ENCODE results near the gene IGF2R. TPM values are rescaled to one million over a fixed set of nuclear protein-coding genes. Genes with fewer than 3 reads are reported as not detected.

IGF2R gene
- total and polyA plus RNA-seq, 9 donors, result 29.3 to 116 (median 49.2) TPM

DNA sequence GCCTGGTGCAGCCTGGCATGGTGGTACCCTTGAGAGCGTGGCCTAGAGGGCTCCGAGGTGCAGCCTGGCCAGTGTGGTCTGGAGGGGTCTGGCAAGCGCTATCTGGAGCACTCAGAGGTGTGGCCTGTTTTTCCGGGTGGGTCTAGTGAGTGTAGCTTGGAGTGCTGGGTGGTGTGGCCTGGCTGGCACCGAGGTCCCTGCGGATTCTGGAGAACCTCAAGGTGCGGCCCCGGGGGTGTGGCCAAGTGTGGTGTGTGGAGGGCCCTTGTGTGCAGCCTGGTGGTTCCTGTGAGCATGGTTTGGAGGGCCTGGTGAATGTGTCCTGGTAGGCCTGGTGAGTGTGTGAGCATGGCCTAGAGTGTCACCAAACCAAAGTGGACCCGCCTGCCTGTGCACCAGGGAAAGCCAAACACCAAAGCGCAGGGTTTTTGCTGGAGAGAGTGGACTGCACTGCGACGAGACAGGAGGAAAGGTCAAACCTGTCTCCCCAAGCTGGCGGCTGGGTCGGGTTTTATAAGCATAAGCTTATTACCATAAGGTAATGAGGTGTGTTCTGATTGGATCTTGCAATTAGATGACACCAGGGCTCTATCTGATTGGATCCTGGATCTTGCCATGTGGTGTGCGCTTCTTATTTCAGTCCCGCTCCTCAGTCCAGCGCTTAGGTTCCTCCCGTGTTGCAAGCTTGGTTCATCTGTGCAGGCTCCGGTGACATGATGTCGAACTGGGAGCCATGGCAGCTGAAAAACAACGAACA, 35.7 kb downstream of the IGF2R start:
- H3K36me3 ChIP-seq, result no peaks in the 10 kb centered on the region
- intact Hi-C loops (cut with DNase I), result no loop called here
- no peak overlapping the region for H3K4me3 ChIP-seq
- H3K4me1 ChIP-seq (ENCODE audit: insufficient read depth), result peaks cover 5% of the 10 kb centered on the region
- H3K27ac ChIP-seq, result no peak overlapping the region
- TF ChIP-seq POLR2A (IDR thresholded peaks at IDR 0.05) (no peak), EP300 (IDR thresholded peaks at IDR 0.05) (no peak)
- 95 to 96% (median 95%) methylated on average over 21 of the region's 21 CpGs for WGBS, 3 donors
- DNase-seq, result no peak
- no peaks in the 10 kb centered on the region for H3K9me3 ChIP-seq
- H3K27me3 ChIP-seq, result no peaks in the 10 kb centered on the region

DNA sequence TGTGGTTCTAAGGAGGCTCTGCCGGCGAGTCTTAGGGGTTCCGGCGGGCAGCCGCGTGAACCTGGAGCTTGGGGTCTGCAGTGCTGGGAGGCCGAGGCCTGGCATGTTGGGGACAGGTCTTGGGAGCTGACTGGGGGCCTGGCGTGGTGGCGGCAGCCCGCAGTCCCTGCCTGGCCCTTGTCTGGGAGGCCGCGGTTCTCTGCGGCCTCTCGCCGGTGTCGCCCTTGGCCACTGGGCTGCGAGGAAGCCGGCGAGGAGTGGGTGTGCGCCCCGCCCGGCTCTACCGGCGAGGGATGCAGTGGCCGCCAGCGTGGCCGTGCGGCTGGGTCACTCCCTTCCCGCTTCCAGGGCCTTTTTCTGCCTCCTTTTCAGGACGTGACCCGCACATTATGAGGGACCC, 36.3 kb downstream of the IGF2R start:
- H3K36me3 ChIP-seq, result no peaks in the 10 kb centered on the region
- no peak overlapping the region for H3K4me3 ChIP-seq
- intact Hi-C loops (cut with DNase I), result no loop called here
- H3K27me3 ChIP-seq, result no peaks in the 10 kb centered on the region
- TF ChIP-seq, protein P1, sequence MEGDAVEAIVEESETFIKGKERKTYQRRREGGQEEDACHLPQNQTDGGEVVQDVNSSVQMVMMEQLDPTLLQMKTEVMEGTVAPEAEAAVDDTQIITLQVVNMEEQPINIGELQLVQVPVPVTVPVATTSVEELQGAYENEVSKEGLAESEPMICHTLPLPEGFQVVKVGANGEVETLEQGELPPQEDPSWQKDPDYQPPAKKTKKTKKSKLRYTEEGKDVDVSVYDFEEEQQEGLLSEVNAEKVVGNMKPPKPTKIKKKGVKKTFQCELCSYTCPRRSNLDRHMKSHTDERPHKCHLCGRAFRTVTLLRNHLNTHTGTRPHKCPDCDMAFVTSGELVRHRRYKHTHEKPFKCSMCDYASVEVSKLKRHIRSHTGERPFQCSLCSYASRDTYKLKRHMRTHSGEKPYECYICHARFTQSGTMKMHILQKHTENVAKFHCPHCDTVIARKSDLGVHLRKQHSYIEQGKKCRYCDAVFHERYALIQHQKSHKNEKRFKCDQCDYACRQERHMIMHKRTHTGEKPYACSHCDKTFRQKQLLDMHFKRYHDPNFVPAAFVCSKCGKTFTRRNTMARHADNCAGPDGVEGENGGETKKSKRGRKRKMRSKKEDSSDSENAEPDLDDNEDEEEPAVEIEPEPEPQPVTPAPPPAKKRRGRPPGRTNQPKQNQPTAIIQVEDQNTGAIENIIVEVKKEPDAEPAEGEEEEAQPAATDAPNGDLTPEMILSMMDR (IDR thresholded peaks at IDR 0.05), result no peak
- no peak for TF ChIP-seq EP300 (IDR thresholded peaks at IDR 0.05)
- TF ChIP-seq POLR2A (IDR thresholded peaks at IDR 0.05), result no peak
- no peak for DNase-seq
- WGBS, 3 donors, result 77 to 86% (median 85%) methylated on average over 26 to 31 of the region's 31 CpGs
- H3K9me3 ChIP-seq, result no peaks in the 10 kb centered on the region
- H3K4me1 ChIP-seq (ENCODE audit: insufficient read depth), result peaks cover 5% of the 10 kb centered on the region
- H3K27ac ChIP-seq, result no peak overlapping the region

DNA sequence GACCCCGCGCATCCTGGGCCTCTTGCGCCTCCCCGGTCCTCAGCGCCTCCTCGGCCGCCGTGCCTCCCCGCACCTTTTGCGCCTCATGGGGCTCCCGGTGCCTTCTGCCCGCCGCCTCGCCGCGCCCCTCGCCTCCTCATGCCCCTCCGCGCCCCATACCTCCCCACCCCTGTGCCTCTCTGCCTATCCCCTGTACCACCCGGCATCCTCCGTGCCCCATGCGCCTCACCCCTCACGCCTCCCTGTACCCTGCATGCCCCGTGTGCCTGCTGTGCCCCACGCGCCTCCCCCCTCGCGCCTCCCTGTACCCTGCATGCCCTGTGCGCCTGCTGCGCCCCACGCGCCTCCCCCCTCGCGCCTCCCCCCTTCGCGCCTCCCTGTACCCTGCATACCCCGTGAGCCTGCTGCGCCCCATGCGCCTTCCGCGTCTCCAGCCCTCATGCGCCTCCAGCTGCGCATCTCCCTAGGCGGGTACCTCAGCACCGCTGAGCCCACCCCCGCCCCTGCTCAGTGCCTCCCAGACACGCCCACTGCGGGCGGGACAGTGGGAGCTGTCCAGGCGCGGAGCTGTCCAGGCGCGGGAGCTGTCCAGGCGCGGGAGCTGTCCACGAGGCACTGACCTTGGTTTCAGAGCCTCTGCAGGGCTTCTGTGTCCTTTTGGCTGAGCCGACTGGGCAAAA, 37.1 kb downstream of the IGF2R start:
- Histone ChIP-seq H3K27me3 (no peaks in the 10 kb centered on the region), H3K4me1 (ENCODE audit: insufficient read depth) (peaks cover 5% of the 10 kb centered on the region), H3K27ac (no peak overlapping the region), H3K4me3 (no peak overlapping the region), H3K9me3 (no peaks in the 10 kb centered on the region), H3K36me3 (no peaks in the 10 kb centered on the region)
- WGBS, 3 donors, result 52 to 61% (median 61%) methylated on average over 55 to 57 of the region's 57 CpGs
- TF ChIP-seq POLR2A (IDR thresholded peaks at IDR 0.05) (no peak), EP300 (IDR thresholded peaks at IDR 0.05) (no peak)
- TF ChIP-seq, protein P1 (IDR thresholded peaks at IDR 0.05), result no peak
- intact Hi-C loops (cut with DNase I), result no loop called here
- DNase-seq, result peak; percentile 48 to 82 (median 74)

DNA sequence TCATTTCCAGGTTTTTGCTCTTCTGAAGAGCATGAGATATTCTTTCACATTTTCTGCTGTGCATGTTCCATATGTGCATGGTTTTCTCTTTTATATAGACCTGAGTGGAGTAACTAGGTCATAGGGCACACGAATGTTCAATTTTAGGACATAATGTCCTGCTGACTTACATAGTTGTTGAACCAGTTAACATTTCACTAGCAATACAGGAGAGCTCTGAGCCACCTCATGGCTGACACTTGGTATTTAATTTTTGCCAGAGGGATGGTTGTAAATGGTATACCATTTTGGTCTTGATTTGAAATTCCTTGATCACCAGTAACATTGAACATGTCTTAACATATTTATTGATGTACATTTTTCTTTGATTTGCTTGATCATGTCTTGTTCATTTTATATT, 38.3 kb downstream of the IGF2R start:
- H3K9me3 ChIP-seq, result no peaks in the 10 kb centered on the region
- intact Hi-C loops (cut with DNase I), result no loop called here
- TF ChIP-seq EP300 (IDR thresholded peaks at IDR 0.05) (no peak), POLR2A (IDR thresholded peaks at IDR 0.05) (no peak)
- TF ChIP-seq, protein P1 (IDR thresholded peaks at IDR 0.05), result no peak
- no peaks in the 10 kb centered on the region for H3K36me3 ChIP-seq
- no peak overlapping the region for H3K27ac ChIP-seq
- DNase-seq, result no peak
- H3K4me1 ChIP-seq (ENCODE audit: insufficient read depth), result peaks cover 5% of the 10 kb centered on the region
- H3K27me3 ChIP-seq, result no peaks in the 10 kb centered on the region
- no peak overlapping the region for H3K4me3 ChIP-seq
- WGBS, 3 donors, result 88 to 100% (median 94%) methylated on average over 1 of the region's 1 CpG

DNA sequence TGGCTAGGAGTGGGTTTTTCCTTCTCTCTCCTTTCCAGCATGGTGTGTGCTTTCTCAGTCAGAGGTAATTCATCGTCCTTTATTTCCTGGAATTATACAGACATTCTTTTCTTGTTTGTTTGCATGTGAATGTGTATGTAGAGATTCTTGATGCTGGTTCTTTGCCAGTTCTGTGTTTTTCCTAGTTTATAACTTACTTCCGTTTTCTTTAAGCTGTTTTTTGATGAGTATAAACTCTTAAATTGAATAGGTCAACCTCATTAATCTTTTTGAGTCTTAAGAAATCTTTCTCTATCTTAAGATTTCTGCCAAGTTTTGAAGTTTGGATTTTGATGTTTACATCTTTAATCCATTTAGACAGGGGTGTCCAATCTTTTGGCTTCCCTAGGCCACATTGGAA, 38.7 kb downstream of the IGF2R start:
- no peaks in the 10 kb centered on the region for H3K27me3 ChIP-seq
- no peak overlapping the region for H3K4me3 ChIP-seq
- H3K36me3 ChIP-seq, result no peaks in the 10 kb centered on the region
- no peak for DNase-seq
- TF ChIP-seq EP300 (IDR thresholded peaks at IDR 0.05) (no peak), POLR2A (IDR thresholded peaks at IDR 0.05) (no peak)
- TF ChIP-seq, protein P1 (IDR thresholded peaks at IDR 0.05), result no peak
- H3K4me1 ChIP-seq (ENCODE audit: insufficient read depth), result peaks cover 5% of the 10 kb centered on the region
- intact Hi-C loops (cut with DNase I), result no loop called here
- no peak overlapping the region for H3K27ac ChIP-seq
- H3K9me3 ChIP-seq, result no peaks in the 10 kb centered on the region
- WGBS, 3 donors, result 27 to 36% (median 29%) methylated on average over 2 of the region's 2 CpGs
